NCI-H226 (cell line): ENCODE results near the gene MFSD11.
"Not testable (repeated sequence)": the region's sequence is repeated elsewhere in the genome, so short reads cannot be mapped to it uniquely, and the experiment has no call there.

Experiments used
- DNase-seq: peaks from one replicate; pipeline ENCODE4 v3.0.0-alpha.2; 2015

MFSD11 gene

DNA sequence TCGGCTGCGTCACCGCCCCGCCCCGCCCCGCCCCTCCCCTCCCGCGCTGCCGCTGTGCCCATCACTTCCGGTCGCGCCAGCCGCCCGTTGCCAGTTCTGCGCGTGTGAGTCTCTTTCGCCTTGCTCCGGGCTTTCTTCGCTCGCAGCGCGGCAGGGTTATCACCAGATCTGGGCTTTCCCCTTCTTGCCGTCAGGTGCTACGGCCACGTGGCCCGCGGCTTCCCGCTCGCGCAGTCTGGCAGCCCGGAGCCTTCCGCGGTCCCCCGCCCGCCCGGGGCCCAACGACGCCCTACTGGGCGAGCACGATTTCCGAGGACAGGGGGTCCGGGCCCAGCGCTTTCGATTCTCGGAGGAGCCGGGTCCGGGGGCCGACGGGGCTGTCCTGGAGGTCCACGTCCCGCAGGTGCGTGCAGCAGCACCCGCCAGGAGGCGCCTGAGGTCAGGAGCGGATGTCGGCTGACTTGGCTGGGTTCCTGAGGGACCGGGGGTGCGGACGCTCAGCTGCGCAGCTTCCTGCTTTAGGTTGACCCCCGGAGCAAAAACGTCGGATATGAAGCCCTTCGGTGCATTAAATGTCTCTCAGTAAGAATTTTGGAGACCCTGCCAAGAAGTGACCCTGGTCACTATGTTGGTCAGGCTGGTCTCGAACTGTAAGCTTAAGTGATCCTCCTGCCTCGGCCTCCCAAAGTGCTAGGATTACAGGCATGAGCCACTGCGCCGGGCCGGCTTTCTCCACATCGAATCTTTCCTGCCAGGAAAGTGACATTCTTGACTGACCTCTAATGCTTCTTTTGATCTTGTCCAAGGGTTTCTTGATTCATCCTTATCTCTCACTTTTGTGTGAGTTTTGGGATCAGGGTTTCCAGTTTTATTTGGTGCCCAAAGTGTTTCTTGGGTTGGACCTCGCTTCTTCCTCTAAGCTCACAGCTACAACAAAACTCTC is 10.9 kb upstream of the MFSD11 start, which contains the start of gene METTL23:
Gene METTL23, plus strand, starts transcription at position 64 of the 943 bp plus-strand sequence. CDS start 2,872 bp downstream, outside the sequence.
- peak; percentile 72 for DNase-seq

DNA sequence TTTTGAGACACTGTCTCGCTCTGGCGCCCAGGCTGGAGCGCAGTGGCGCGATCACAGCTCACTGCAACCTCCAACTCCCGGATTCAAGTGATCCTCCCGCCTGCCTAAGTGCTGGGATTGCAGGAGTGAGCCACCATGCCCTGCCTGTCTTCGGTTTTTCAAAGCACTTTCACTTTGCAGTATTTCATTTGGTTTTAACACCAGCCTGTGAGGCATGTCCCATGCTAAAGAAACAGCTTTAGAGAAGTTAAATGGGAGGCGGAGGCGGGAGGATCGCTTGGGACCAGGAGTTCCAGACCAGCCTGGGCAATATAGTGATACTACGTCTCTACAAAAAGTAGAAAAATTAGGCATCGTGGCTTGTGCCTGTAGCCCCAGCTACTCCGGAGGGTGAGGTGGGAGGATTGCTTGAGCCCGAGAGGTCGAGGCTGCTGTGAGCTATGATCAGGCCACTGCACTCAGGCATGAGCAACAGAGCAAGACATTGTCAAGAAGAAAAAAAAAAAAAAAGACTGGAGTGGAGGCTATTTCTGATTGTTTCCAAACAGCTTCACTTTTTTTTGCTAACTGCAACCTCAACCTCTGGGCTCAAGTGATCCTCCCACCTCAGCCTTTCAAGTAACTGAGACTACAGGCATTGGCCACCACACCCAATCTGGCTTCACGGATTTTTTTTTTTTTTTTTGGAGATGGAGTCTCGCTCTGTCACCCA is 10.0 kb upstream of the MFSD11 start:
- no peak for DNase-seq

DNA sequence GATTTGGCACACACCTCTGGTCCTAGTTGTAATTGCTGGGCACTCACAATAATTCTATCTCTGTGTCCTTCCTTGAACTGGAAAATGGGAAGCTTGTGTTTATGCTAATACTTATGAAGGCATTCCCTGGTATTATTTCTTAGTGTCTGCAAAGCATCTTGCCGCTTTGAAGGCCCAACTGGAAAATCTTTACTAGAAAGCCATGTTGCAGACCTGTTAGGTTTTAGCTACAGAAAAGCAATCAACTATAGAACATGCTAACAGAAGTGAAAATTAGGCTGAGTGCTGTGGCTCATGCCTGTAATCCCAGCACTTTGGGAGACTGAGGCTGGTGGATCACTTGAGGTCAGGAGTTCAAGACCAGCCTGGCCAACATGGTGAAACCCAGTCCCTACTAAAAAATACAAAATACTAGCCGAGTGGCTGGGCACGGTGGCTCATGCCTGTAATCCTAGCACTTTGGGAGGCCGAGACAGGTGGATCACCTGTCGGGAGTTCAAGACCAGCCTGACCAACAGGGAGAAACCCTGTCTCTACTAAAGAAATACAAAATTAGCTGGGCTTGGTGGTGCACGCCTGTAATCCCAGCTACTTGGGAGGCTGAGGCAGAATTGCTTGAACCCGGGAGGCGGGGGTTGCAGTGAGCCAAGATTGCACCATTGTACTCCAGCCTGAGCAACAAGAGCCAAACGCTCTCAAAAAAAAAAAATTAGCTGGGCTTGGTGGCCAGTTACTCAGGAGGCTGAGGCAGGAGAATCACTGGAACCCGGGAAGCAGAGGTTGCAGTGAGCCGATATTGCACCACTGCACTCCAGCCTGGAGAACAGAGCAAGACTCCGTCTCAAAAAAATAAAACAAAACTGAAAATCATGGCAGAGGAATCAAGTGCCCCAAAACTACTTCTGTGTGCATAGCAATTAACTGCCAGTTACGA is 5.9 kb upstream of the MFSD11 start:
- not testable (repeated sequence) for DNase-seq

DNA sequence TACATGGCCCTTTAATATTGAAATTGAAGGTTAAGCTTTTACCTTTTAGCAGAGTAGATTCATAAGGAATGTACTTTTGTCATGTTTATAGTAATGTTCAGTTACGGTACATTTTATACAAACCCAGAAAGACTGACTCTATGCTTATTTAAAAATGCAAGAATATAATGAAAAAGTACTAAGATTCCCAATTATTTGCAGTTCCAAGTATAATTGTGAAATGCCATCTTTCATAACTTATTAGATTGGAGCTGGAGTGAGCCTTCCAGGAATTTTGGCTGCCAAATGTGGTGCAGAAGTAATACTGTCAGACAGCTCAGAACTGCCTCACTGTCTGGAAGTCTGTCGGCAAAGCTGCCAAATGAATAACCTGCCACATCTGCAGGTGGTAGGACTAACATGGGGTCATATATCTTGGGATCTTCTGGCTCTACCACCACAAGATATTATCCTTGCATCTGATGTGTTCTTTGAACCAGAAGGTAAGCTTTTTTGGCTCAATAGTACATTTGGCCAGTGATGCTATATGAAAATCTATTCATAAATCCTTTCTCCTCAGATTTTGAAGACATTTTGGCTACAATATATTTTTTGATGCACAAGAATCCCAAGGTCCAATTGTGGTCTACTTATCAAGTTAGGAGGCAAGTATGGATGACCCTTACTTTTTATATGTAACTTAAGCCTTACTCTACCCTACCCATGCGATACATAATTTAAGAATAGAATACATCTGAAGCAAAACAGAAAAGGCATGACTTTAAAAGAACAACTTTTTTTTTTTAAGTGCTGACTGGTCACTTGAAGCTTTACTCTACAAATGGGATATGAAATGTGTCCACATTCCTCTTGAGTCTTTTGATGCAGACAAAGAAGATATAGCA is 4.9 kb upstream of the MFSD11 start:
- DNase-seq = no peak

DNA sequence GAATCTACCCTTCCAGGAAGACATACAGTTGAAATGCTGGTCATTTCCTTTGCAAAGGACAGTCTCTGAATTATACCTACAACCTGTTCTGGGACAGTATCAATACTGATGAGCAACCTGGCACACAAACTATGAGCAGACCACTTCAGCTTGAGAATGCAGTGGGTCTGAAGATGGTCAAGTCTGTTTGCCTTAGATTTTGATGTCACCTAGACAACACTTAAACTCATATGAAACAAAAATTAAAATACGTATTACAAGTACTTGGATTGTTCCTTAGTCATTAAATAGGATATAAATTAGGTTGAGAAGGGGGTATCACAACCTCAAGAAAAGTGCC is 4.3 kb upstream of the MFSD11 start:
- DNase-seq = no peak

DNA sequence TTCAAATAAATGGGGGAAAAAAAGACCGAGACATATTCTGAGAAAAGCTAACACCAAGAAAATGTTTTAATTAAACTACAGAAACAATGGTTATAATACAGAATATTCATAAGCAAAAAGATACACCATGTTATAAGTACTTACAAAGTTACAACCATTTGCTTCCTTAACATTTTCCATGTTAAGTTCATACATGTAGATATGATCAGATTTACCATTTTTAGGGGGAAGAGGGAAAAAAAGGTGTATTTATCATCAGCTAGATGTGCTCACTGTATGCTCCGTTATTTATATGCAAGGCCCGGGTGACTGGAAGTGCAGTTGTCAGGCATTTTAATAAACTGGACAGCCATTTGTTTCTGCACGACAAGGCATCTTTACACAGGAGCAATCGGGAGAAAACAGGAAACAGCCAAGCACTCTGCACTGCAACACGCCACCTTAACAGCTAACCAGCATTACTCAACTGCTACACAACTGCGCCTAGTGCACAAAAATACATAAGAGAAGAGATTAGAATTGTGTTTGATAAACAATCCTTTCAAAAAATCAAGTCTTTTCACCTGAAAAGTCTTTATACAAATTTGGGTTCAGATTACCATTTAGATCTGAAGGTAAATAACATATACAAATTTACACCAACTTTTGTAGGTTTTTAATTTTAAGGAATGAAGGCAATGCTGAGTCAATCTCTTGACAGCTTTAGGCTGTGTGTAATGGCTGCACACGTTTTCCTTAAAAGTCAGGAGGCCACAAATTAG is 3.7 kb upstream of the MFSD11 start:
- no peak for DNase-seq

DNA sequence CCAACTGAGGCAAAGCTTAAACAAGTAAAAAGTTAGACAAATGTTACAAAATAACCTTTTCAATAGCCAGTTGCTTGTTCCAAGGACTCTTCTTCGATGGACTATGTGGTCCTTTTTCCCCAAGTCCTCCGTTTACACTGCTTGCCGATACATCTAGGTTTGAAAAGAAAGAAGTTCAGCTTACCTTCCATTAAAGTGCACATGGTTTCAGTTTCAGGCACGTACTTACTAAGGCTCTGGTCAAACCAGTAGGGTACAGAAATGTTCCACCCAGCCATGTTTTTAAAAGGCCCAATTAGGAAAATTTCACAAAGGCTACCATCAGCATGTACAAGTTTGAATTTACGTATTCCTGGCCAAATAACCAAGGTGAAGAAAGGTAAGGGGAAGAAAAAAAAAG is 2.9 kb upstream of the MFSD11 start:
- DNase-seq = no peak

DNA sequence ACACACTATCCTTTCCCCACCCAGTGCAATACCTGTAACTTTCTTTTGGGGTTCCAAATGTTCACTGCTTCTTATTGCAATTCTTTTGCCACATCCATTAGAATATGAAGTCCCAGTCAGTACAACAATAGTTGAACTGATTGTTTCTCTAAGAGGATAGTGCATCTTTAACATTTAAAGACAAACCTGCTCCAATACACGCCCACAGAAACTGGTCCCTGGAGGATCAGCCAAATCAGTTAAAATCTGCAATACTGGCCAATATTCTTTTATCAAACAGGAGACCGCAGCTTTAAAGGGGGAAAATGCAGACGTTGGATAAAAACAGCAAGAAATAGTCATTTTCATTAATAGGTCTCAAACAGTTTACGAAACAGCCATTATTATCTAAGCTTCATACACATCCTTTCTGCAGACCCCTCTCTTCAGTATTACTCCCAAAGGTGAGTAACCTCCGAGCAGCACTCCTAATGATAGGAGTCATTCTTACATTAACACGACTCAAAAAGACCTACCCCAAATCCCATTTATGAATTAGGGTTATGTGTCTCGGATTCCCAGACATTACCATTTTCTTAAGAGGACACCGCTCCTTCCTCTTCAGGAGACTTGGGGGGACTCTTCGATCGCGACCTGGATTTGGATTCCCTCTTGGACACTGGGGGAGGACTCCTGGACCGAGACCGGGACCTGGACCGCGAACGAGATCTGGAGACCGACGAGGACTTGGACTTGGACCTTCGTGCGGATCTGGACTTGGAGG is 2.2 kb upstream of the MFSD11 start:
- DNase-seq = no peak

DNA sequence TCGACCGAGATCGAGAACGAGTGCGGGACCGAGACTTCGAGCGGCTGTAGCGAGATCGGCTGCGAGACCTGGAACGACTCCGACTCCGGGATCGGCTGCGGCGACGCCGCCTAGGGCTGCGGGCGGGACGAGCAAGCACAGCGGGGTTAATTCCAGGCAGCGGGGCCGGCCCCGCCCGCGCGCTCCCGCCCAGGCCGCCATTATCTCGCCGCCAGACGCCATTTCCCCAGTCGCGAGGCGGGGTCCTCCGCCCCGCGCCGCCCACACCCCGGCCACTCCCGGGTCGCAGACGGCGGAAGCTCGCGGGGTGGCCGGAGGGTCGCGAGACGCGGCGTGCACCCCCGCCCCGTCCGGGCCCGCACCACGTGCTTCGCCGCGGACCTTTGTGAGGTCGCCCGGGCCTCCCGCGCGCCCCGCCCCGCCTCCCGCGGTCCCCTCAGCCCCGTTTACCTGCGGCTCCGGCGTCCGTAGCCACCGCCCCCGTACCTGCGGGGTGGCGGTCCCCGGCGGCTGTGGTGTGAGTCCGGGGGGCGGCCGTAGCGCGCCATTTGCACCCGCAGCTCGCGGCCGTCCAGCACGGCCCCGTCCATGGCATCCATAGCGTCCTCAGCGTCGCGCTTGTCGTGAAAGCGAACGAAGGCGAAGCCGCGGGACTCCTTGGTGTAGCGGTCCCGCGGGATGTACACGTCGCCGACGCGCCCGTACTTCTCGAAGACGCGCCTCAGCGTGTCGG is 1.4 kb upstream of the MFSD11 start:
- DNase-seq = peak; percentile 50

DNA sequence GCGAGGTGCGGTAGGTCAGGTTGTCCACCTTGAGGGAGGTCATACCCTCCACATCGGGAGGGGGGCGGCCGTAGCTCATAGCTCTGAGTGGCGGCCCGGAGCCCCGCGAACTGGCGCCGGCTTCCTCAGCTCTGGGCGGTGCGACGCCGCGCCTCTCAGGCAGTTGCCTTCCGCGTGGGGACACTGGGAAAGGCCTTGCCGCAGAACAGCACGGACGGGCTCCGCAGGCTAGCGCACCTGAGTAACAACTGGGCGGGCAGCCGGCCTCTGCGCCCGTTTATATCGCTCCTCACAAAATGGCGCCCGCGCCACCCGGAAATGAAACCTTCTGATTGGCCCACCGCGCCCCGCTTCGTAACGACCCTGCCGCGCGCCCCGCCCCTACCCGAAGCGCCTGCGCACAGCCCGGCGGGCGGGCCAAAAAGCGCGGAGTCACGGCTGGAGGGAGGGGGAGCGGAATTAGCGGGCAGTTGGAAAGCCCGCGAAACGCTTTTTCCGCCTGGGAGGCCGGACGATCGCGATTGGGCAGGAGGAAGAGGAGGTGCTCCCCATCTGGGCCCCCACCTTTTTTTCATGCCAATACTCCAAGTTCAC is 740 bp upstream of the MFSD11 start, which contains the start of gene SRSF2:
Gene SRSF2, minus strand, starts transcription at position 250 of the 594 bp plus-strand sequence. Its CDS starts 171 bp downstream, at position 79.
- DNase-seq = peak; percentile 98

DNA sequence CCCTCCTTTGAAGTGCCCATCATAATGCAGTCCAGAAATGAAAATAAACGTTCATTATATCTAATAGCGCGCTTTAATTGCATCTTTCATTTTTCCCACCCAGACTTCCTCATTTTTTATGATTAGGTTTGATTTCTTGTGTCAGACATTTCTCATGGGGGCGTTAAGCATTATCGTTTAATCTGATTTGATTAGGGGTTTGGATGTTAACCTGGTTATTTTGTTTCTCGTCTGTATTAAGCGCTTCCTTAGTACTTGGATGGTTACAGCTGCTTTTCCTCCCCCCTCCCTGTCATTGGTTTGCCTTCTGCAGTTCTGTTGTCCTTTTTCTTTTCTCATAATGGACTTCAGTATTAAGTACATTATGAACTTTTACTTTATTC is 540 bp downstream of the MFSD11 start:
- no peak for DNase-seq

DNA sequence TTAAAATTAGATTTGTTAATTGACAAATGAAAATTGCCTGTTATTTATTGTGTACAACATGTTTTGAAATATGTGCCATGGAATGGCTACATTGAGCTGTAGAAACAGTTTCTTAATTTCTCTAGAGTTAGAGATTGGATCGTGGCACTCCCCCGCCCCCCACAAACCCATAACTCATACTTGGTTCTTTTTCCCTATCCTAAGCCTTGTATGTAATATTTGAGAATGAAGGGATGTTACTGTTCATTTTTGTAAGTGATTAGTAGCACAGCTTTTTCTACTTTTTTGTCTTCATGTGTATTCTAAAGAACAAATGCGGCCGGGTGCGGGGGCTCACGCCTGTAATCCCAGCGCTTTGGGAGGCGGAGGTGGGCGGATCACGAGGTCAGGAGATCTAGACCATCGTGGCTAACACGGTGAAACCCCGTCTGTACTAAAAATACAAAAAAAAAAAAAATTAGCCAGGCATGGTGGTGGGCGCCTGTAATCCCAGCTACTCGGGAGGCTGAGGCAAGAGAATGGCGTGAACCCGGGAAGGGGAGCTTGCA is 1.7 kb downstream of the MFSD11 start:
- DNase-seq = not testable (repeated sequence)

DNA sequence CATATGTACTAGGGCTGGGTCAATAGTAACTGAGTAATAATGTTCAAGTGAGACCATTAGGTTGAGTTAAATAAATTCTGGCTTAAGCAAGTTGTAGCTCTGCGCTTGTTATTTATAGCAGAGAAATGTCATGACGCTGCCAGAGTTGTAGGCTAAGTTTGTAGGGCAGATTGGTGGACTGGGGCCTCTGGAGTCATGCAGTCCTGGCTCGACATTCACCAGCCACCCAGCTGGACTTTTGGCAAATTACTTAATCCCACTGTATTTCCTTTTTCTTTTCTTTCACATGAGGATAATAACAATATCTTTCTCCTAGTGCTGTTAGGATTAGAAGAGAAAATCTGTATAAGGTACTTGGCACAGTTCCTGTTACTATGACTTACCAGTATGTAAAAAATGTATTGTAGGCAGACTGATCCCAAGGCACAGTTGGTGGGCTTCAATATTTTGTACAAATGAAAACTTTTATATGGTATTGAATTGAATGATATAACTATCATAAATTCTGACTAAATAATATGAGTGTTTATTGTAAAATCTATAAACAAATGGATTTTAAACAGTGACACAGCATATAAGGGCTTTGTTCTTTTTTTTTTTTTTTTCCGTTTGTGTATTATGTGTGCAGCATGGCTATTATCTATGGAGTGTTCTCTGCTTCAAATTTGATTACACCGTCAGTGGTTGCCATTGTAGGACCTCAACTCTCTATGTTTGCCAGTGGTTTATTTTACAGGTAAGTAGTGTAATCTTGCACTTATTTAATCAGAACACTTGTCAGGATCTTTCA is 2.6 kb downstream of the MFSD11 start:
- no peak for DNase-seq

DNA sequence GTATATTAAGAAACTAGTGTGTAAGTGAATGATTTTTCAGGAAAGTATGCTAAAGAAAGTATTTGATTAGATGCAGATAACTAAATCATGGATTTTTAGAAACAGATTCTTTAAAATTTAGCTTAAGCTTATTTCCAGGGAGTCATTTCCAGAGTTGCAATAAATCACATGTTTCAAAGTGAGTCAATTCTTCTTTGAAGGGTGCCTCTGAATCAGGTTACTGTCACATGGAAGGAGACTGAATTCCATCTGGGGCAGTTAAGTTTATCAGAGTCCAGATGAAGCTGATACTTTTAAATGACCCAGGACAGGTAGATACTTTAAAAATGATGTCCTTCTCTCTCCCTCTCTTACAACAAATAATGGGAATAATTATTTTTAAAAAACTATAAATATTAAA is 5.0 kb downstream of the MFSD11 start:
- DNase-seq = no peak

DNA sequence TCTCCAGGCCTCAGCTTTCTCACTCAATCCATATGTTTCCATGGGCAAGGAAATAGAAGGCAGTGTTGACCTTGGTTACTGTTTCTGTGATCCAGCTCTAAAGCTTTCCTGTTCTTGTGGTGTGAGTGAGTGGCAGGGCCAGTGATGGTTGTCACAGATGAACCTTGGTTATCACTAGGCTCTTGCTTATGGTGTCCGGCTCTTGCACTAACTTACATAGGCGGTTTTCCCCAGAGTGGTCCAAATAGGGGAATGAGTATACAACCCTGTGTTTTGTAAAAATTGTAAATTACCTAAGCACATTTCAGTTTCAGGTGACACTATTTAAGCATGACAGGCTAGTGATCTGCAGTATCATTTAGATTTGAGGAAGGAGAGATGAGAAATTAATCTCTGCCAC is 6.8 kb downstream of the MFSD11 start:
- no peak for DNase-seq

DNA sequence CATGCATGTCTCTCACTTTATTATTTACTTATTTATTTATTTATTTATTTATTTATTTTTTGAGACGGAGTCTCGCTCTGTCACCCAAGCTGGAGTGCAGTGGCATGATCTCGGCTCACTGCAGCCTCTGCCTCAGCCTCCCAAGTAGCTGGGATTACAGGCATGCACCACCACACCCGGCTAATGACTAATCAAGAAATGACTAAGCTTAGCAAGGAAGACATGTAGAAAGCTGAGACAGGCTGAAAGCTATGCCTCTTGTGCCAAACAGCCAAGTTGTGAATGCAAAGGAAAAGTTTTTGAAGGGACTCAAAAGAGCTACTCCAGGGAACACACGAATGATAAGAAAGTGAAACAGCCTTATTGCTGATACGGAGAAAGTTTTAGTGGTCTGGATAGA is 7.9 kb downstream of the MFSD11 start:
- peak; percentile 14 for DNase-seq

DNA sequence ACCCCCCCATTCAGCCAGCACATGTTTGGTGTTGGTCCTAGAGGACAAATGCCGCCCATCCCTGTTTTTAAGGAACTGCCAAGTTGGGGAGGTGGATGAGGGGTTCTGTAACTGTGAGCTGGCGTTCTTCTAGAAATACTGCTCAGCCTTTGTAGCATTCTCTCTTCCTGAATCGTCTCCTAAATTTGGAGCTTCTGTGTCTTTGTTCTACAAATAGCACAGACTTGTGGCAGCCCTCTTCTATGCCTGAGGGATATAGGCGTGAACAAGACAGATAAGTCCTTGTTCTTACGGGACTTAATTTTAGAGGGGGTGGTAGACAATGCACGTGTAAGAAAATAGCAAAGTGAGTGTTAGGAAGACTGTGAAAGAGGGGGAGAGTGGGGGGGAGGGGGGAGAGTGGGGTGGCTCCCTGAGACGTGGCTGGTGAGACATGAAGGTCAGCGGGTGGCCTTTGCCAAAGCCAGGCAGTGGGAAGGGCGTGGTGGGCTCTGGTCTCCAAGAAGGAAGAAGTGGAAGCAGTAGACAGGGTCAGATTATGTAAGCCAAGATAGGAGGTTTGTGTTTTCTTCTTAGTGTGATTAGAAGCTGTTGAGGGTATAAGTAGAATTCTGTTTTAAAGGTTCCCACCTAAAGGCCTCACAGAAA is 9.9 kb downstream of the MFSD11 start:
- no peak for DNase-seq
